ENCODE data around the gene SRMS.

Gene SRMS

GRCh38 chr20:63551068-63551467 is 3.5 kb upstream of the SRMS start:
- no peak for DNase-seq

GRCh38 chr20:63549679-63550282 is 2.2 kb upstream of the SRMS start:
- DNase-seq: no peak

- DNase-seq: no peak
Measured at GRCh38 chr20:63549019-63549418, 1.5 kb upstream of the SRMS start.

GRCh38 chr20:63548542-63548941 is 993 bp upstream of the SRMS start:
- no peak for DNase-seq

- no peak for DNase-seq
Measured at GRCh38 chr20:63546956-63547724, 409 bp downstream of the SRMS start.

- DNase-seq: no peak
Measured at GRCh38 chr20:63546256-63546955, 1.1 kb downstream of the SRMS start.

- no peak for DNase-seq
Measured at GRCh38 chr20:63545814-63546213, 1.7 kb downstream of the SRMS start.

GRCh38 chr20:63544958-63545516 is 2.5 kb downstream of the SRMS start:
- no peak for DNase-seq

- DNase-seq: no peak
Measured at GRCh38 chr20:63544241-63544957, 3.1 kb downstream of the SRMS start.

- DNase-seq: no peak
Measured at GRCh38 chr20:63543733-63544132, 3.8 kb downstream of the SRMS start.

GRCh38 chr20:63543131-63543530 is 4.4 kb downstream of the SRMS start:
- DNase-seq: no peak

GRCh38 chr20:63542696-63543095 is 4.9 kb downstream of the SRMS start:
- no peak for DNase-seq

GRCh38 chr20:63542031-63542559 is 5.5 kb downstream of the SRMS start:
- DNase-seq: no peak

GRCh38 chr20:63541371-63541770 is 6.2 kb downstream of the SRMS start:
- DNase-seq: no peak

- DNase-seq: peak; percentile 16
Measured at GRCh38 chr20:63540417-63541186, 6.9 kb downstream of the SRMS start.

GRCh38 chr20:63539441-63540370 is 7.8 kb downstream of the SRMS start:
- DNase-seq: no peak

- DNase-seq: no peak
Measured at GRCh38 chr20:63539092-63539430, 8.5 kb downstream of the SRMS start.

- DNase-seq: no peak
Measured at GRCh38 chr20:63538204-63539091, 9.1 kb downstream of the SRMS start.

- DNase-seq: peak; percentile 46
Measured at GRCh38 chr20:63537525-63538203, 9.9 kb downstream of the SRMS start.
